Keratinocyte (primary cell): ENCODE measurements around the gene TOP1. TPM values are rescaled to one million over a fixed set of nuclear protein-coding genes. Genes with fewer than 3 reads are reported as not detected.

Source experiments
- DNase-seq: peaks from one replicate; pipeline ENCODE4 v3.0.0-alpha.2; 2011; ENCODE audit warnings: low read depth, missing footprints, low spot score
- FAIRE-seq: peaks from 2 replicates; lab custom pipeline; 2011; peaks lifted over from hg19 to GRCh38; lab: Jason Lieb, UNC
- H2AFZ ChIP-seq: 2 replicates; pipeline ENCODE4 v1.6.0; 2012; ENCODE audit warnings: low read length, control low read depth, inconsistent platforms; ENCODE audit not compliant: control insufficient read depth
- H3K27ac ChIP-seq: 2 replicates; pipeline ENCODE4 v1.5.1; 2011; ENCODE audit warnings: low read length; ENCODE audit not compliant: control insufficient read depth, insufficient read depth
- H3K27me3 ChIP-seq: 3 replicates; pipeline ENCODE4 v1.6.0; 2011; ENCODE audit warnings: low read length; ENCODE audit not compliant: control insufficient read depth, insufficient read depth; ENCODE audit errors: extremely low read depth
- H3K36me3 ChIP-seq, 2 experiments: 2 replicates in 1 of 2; 3 replicates in 1 of 2; pipeline ENCODE4 v1.5.1; 2011; ENCODE audit warnings: low read length in 2 of 2, mild to moderate bottlenecking in 1 of 2; ENCODE audit not compliant: control insufficient read depth in 2 of 2, insufficient read depth in 2 of 2; ENCODE audit errors: extremely low read depth in 1 of 2
- H3K4me1 ChIP-seq: 3 replicates; pipeline ENCODE4 v1.5.1; 2011; ENCODE audit warnings: low read length; ENCODE audit not compliant: control insufficient read depth, insufficient read depth; ENCODE audit errors: extremely low read depth
- H3K4me2 ChIP-seq: 3 replicates; pipeline ENCODE4 v1.6.0; 2011; ENCODE audit warnings: low read depth, low read length; ENCODE audit not compliant: control insufficient read depth, insufficient read depth; ENCODE audit errors: extremely low read depth
- H3K4me3 ChIP-seq, 3 experiments: fragments of 200-600 bp in 1 of 3; sonication (generic) in 1 of 3; 2 replicates in 2 of 3; 3 replicates in 1 of 3; pipeline ENCODE4 v1.5.1; 2011 to 2016; ENCODE audit warnings: low read length in 3 of 3, mild to moderate bottlenecking in 3 of 3, control low read depth in 2 of 3, inconsistent platforms in 1 of 3, low read depth in 1 of 3, mixed read lengths in 1 of 3, mixed run types in 1 of 3, moderate library complexity in 1 of 3; ENCODE audit not compliant: control insufficient read depth in 2 of 3, insufficient read depth in 2 of 3; ENCODE audit errors: extremely low read depth in 1 of 3
- H3K79me2 ChIP-seq: 2 replicates; pipeline ENCODE4 v1.6.0; 2012; ENCODE audit warnings: low read length; ENCODE audit not compliant: control insufficient read depth, insufficient read depth
- H3K9ac ChIP-seq: 3 replicates; pipeline ENCODE4 v1.6.0; 2011; ENCODE audit warnings: low read length; ENCODE audit not compliant: control insufficient read depth, insufficient read depth; ENCODE audit errors: extremely low read depth
- H3K9me1 ChIP-seq: 3 replicates; pipeline ENCODE4 v1.6.0; 2011; ENCODE audit warnings: low read length; ENCODE audit not compliant: control insufficient read depth, insufficient read depth; ENCODE audit errors: extremely low read depth
- H3K9me3 ChIP-seq: 2 replicates; pipeline ENCODE4 v1.5.1; 2012; ENCODE audit warnings: low read depth, low read length; ENCODE audit not compliant: control insufficient read depth
- H4K20me1 ChIP-seq: 3 replicates; pipeline ENCODE4 v1.6.0; 2011; ENCODE audit warnings: low read length; ENCODE audit not compliant: control insufficient read depth, insufficient read depth; ENCODE audit errors: extremely low read depth
- EZH2 ChIP-seq: IDR thresholded peaks from one replicate; pipeline ENCODE4 v1.6.1; 2012; ENCODE audit warnings: inconsistent platforms, mild to moderate bottlenecking, low read length, moderate library complexity
- dilution Hi-C: fragments of 300-500 bp; cut with MboI; formaldehyde crosslinking; loops from one replicate; pipeline ENCODE4 v1.7.0; 2020; ENCODE audit warnings: low sequenced_read_pairs; ENCODE audit not compliant: extremely low pct_ligation_motif_present
- polyA minus RNA-seq, 3 experiments: library from RNA; depleted of rRNA, polyadenylated mRNA; stranded (reverse); fragments of >200 nt; gene quantifications; 1 replicate in 1 of 3; 2 replicates in 1 of 3; 3 replicates in 1 of 3; pipeline ENCODE4 v1.2.3, GENCODE V29; 2011
- polyA plus RNA-seq, 5 experiments: library from polyadenylated mRNA; depleted of rRNA in 3 of 5; stranded (reverse) in 3 of 5; stranded (forward) in 1 of 5; unstranded in 1 of 5; fragments of >200 nt; gene quantifications; 1 replicate in 1 of 5; 2 replicates in 3 of 5; 3 replicates in 1 of 5; pipeline versions ENCODE4 v1.2.1 to v1.2.3, GENCODE V29; 2011 to 2012; ENCODE audit warnings: missing spikeins in 2 of 5, low read depth in 1 of 5, low replicate concordance in 1 of 5
- TF ChIP-seq, protein P1 (sequence below), 3 experiments: IDR thresholded peaks in 1 of 3; conservative IDR thresholded peaks in 1 of 3; optimal IDR thresholded peaks in 1 of 3; 2 replicates in 2 of 3; 3 replicates in 1 of 3; pipeline versions ENCODE3 to v1.5.1; 2011; ENCODE audit warnings: low read length in 3 of 3, mild to moderate bottlenecking in 3 of 3, moderate library complexity in 2 of 3, control low read depth in 1 of 3, inconsistent platforms in 1 of 3; ENCODE audit not compliant: insufficient read depth in 2 of 3; ENCODE audit errors: extremely low read depth in 1 of 3

TOP1 gene
- polyA plus RNA-seq: 13.8 to 25.2 TPM (median 20.4 TPM) in 3 replicates
- 249 TPM for polyA plus RNA-seq (2011; ENCODE audit: low read depth)
- polyA plus RNA-seq (2011; cell fraction: cytosol; rRNA removed): 15.7 and 22.8 TPM in 2 replicates
- polyA plus RNA-seq (2011; cell fraction: nucleus; rRNA removed): 30.5 and 40.4 TPM in 2 replicates
- polyA plus RNA-seq (2012; ENCODE audit: low replicate concordance): 58.4 and 64.0 TPM in 2 replicates
- polyA minus RNA-seq: 7.4 to 27.4 TPM (median 7.8 TPM) in 3 replicates
- 16.5 TPM for polyA minus RNA-seq (2011; cell fraction: cytosol; rRNA and poly(A)+ RNA removed)
- 14.8 and 40.6 TPM in 2 replicates for polyA minus RNA-seq (2011; cell fraction: nucleus; rRNA and poly(A)+ RNA removed)

- Histone ChIP-seq H4K20me1 (peaks cover 8% of the 10 kb centered on the region), H3K4me2 (peak within 1 kb of the TSS; percentile 99), H3K36me3 (peaks cover 3 to 14% of the 10 kb centered on the region in 2 experiments), H3K9me3 (no peaks in the 10 kb centered on the region), H3K9me1 (no peaks in the 10 kb centered on the region), H3K4me1 (peaks cover 35% of the 10 kb centered on the region), H2AFZ (peak within 1 kb of the TSS; percentile 63), H3K27ac (peak within 1 kb of the TSS; percentile 93), H3K9ac (peak within 1 kb of the TSS; percentile 95), H3K4me3 (peak within 1 kb of the TSS; percentile 87 to 97 (median 95)), H3K79me2 (peaks cover 50% of the 10 kb centered on the region), H3K27me3 (no peaks in the 10 kb centered on the region)
- FAIRE-seq (peak; percentile 44), DNase-seq (peak; percentile 99)
- no peak for TF ChIP-seq EZH2
- TF ChIP-seq, protein P1, sequence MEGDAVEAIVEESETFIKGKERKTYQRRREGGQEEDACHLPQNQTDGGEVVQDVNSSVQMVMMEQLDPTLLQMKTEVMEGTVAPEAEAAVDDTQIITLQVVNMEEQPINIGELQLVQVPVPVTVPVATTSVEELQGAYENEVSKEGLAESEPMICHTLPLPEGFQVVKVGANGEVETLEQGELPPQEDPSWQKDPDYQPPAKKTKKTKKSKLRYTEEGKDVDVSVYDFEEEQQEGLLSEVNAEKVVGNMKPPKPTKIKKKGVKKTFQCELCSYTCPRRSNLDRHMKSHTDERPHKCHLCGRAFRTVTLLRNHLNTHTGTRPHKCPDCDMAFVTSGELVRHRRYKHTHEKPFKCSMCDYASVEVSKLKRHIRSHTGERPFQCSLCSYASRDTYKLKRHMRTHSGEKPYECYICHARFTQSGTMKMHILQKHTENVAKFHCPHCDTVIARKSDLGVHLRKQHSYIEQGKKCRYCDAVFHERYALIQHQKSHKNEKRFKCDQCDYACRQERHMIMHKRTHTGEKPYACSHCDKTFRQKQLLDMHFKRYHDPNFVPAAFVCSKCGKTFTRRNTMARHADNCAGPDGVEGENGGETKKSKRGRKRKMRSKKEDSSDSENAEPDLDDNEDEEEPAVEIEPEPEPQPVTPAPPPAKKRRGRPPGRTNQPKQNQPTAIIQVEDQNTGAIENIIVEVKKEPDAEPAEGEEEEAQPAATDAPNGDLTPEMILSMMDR (optimal IDR thresholded peaks at IDR 0.05 in 1 of 3, IDR thresholded peaks at IDR 0.05 in 1 of 3, conservative IDR thresholded peaks at IDR 0.05 in 1 of 3; ENCODE audit: extremely low read depth in 1 of 3, insufficient read depth in 2 of 3, low read length in 3 of 3): no peak
- dilution Hi-C loops: no loop called here
These were observed at the start of gene TOP1 for GRCh38 chr20:41028359-41029149. Gene TOP1 (plus strand): TSS chr20:41028822. CDS start chr20:41029068, 246 bp downstream.

DNA sequence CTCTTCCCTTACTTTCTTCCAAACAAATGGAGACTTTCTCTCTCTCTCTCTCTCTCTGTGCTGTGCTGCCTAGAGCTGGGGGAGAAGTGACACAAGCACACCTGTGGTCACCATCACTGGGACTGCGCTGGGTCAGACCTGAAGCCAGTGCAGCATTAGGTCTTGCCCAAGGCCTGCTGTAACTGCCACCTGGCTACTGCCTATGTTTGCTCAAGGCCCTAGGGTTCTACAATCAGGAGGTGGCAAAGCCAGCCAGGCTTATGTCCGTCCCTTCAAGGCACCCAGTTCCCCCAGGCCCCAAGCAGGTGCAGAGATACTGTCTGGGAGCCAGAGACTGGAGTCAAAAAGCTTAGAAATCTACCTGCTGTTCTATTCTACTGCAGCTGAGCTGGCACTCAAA lies 49.4 kb upstream of the TOP1 start:
- TF ChIP-seq, protein P1 (optimal IDR thresholded peaks at IDR 0.05 in 1 of 3, IDR thresholded peaks at IDR 0.05 in 1 of 3, conservative IDR thresholded peaks at IDR 0.05 in 1 of 3; ENCODE audit: extremely low read depth in 1 of 3, insufficient read depth in 2 of 3, low read length in 3 of 3): no peak
- TF ChIP-seq EZH2: no peak
- H3K79me2 ChIP-seq: no peaks in the 10 kb centered on the region
- H4K20me1 ChIP-seq: no peaks in the 10 kb centered on the region
- no peak for FAIRE-seq
- no peaks in the 10 kb centered on the region for H3K27me3 ChIP-seq
- H3K9me1 ChIP-seq: no peaks in the 10 kb centered on the region
- peaks cover 10% of the 10 kb centered on the region for H3K4me1 ChIP-seq
- dilution Hi-C loops: no loop called here
- H3K4me3 ChIP-seq: no peak overlapping the region
- H3K9me3 ChIP-seq: peaks cover 1% of the 10 kb centered on the region
- H2AFZ ChIP-seq: no peak overlapping the region
- no peak for DNase-seq
- peak overlapping the region; percentile 47 for H3K4me2 ChIP-seq
- no peaks in the 10 kb centered on the region for H3K36me3 ChIP-seq
- peak overlapping the region; percentile 20 for H3K27ac ChIP-seq
- no peak overlapping the region for H3K9ac ChIP-seq
